A673 (cell line): ENCODE measurements around the gene CRYGN.

Experiments
- EZH2 ChIP-seq: fragments of 200-600 bp; sonication (generic); IDR thresholded peaks from 2 replicates; pipeline ENCODE4 v1.6.1; 2017; ENCODE audit warnings: borderline replicate concordance, low read depth, mild to moderate bottlenecking, mixed read lengths, antibody characterized with exemption, low read length; ENCODE audit not compliant: poor library complexity, severe bottlenecking
- TF ChIP-seq, protein P1 (sequence below): fragments of 300-800, 200-600 bp; sonication (generic); conservative IDR thresholded peaks from 2 replicates; pipeline ENCODE4 v1.5.1; 2017; ENCODE audit warnings: low read depth, mild to moderate bottlenecking, antibody characterized with exemption, low read length, moderate library complexity, mixed read lengths

- TF ChIP-seq, protein P1, sequence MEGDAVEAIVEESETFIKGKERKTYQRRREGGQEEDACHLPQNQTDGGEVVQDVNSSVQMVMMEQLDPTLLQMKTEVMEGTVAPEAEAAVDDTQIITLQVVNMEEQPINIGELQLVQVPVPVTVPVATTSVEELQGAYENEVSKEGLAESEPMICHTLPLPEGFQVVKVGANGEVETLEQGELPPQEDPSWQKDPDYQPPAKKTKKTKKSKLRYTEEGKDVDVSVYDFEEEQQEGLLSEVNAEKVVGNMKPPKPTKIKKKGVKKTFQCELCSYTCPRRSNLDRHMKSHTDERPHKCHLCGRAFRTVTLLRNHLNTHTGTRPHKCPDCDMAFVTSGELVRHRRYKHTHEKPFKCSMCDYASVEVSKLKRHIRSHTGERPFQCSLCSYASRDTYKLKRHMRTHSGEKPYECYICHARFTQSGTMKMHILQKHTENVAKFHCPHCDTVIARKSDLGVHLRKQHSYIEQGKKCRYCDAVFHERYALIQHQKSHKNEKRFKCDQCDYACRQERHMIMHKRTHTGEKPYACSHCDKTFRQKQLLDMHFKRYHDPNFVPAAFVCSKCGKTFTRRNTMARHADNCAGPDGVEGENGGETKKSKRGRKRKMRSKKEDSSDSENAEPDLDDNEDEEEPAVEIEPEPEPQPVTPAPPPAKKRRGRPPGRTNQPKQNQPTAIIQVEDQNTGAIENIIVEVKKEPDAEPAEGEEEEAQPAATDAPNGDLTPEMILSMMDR: peak; percentile 35
- no peak for TF ChIP-seq EZH2
These were observed 20.0 kb upstream of the CRYGN start for GRCh38 chr7:151459726-151460473.
